ENCODE results near the gene HLA-DOB.

GRCh38 chr6:32815115-32815514, 1.7 kb downstream of the HLA-DOB start:
- TF ChIP-seq CTCF (IDR thresholded peaks at IDR 0.05; ENCODE audit: low read length) (no peak), EZH2 (IDR thresholded peaks at IDR 0.05; ENCODE audit: borderline replicate concordance, low read length) (no peak)
